GM21381 (cell line): ENCODE data around the gene DLL4.
A peak's percentile ranks its signal among the peaks of the same experiment; 100 is the strongest.

ENCODE experiments used
- ATAC-seq: cut with Tn5 transposase; IDR thresholded peaks from one replicate; pipeline ENCODE4 v1.9.1; 2021; ENCODE audit warnings: mild to moderate bottlenecking, moderate library complexity; ENCODE audit not compliant: unreplicated experiment

DLL4 gene

GRCh38 chr15:40906091-40906990 lies 22.8 kb upstream of the DLL4 start:
- peak; percentile 77 for ATAC-seq

GRCh38 chr15:40906991-40907802 lies 21.9 kb upstream of the DLL4 start:
- no peak for ATAC-seq

- ATAC-seq: no peak
These were observed 21.0 kb upstream of the DLL4 start for GRCh38 chr15:40908095-40908494.

- no peak for ATAC-seq
These were observed 19.2 kb upstream of the DLL4 start for GRCh38 chr15:40909662-40910630.

GRCh38 chr15:40911141-40911540 lies 18.0 kb upstream of the DLL4 start:
- ATAC-seq: no peak

- no peak for ATAC-seq
These were observed 17.4 kb upstream of the DLL4 start for GRCh38 chr15:40911693-40912092.

GRCh38 chr15:40912478-40912877 lies 16.7 kb upstream of the DLL4 start:
- no peak for ATAC-seq

GRCh38 chr15:40914013-40914412 lies 15.1 kb upstream of the DLL4 start:
- no peak for ATAC-seq

GRCh38 chr15:40914486-40914885 lies 14.7 kb upstream of the DLL4 start:
- no peak for ATAC-seq

- ATAC-seq: no peak
These were observed 14.0 kb upstream of the DLL4 start for GRCh38 chr15:40915116-40915661.

- ATAC-seq: no peak
These were observed 13.5 kb upstream of the DLL4 start for GRCh38 chr15:40915679-40916078.

GRCh38 chr15:40917585-40917984 lies 11.6 kb upstream of the DLL4 start:
- no peak for ATAC-seq

GRCh38 chr15:40918146-40918798 lies 10.9 kb upstream of the DLL4 start:
- no peak for ATAC-seq

- ATAC-seq: no peak
These were observed 10.2 kb upstream of the DLL4 start for GRCh38 chr15:40918799-40919392.

GRCh38 chr15:40921949-40922607 lies 7.1 kb upstream of the DLL4 start:
- no peak for ATAC-seq

- ATAC-seq: no peak
These were observed 6.5 kb upstream of the DLL4 start for GRCh38 chr15:40922608-40923005.

GRCh38 chr15:40923551-40923950 lies 5.6 kb upstream of the DLL4 start:
- no peak for ATAC-seq

- ATAC-seq: no peak
These were observed 3.7 kb upstream of the DLL4 start for GRCh38 chr15:40925495-40925862.
